Hepatocyte (in vitro differentiated cells): ENCODE data around the gene TCFL5.

Experiments
- CTCF ChIP-seq: fragments of 200-600 bp; sonication (generic); IDR thresholded peaks from 2 replicates; pipeline ENCODE4 v1.5.1; 2016; ENCODE audit warnings: antibody characterized with exemption, mild to moderate bottlenecking; ENCODE audit not compliant: poor library complexity
- EZH2 ChIP-seq: fragments of 200-600 bp; sonication (generic); IDR thresholded peaks from 2 replicates; pipeline ENCODE4 v1.6.1; 2016; ENCODE audit warnings: antibody characterized with exemption, mild to moderate bottlenecking, borderline replicate concordance
- EZH2phosphoT487 ChIP-seq: fragments of 200-600 bp; sonication (generic); IDR thresholded peaks from one replicate; pipeline ENCODE4 v1.6.1; 2018; ENCODE audit warnings: antibody characterized with exemption, mild to moderate bottlenecking, low read depth, moderate library complexity; ENCODE audit not compliant: unreplicated experiment, severe bottlenecking

- TF ChIP-seq CTCF, result no peak
- no peak for TF ChIP-seq EZH2phosphoT487
- no peak for TF ChIP-seq EZH2
Measured at GRCh38 chr20:62811720-62812119, 49.9 kb downstream of the TCFL5 start.
